CD14-positive monocyte (primary cell): ENCODE results near the gene MLLT3. TPM values are rescaled to one million over a fixed set of nuclear protein-coding genes. Genes with fewer than 3 reads are reported as not detected.
A peak's percentile ranks its signal among the peaks of the same experiment; 100 is the strongest.

Experiments
- DNase-seq, 3 donors: peaks; one replicate each; pipeline ENCODE4 v3.0.0-alpha.2; 2011 to 2022
- H2AFZ ChIP-seq: 2 replicates; pipeline ENCODE4 v1.6.0; 2012; ENCODE audit warnings: mild to moderate bottlenecking, low read depth, low read length, inconsistent platforms; ENCODE audit not compliant: insufficient read depth, poor library complexity, severe bottlenecking
- H3K27ac ChIP-seq, 2 donors: 1 replicate in 1 of 2; 2 replicates in 1 of 2; pipeline ENCODE4 v1.5.1; 2012 to 2013; ENCODE audit warnings: low read length in 2 of 2, control low read depth in 1 of 2, inconsistent platforms in 1 of 2, low read depth in 1 of 2, mild to moderate bottlenecking in 1 of 2
- H3K27me3 ChIP-seq, 2 donors: one replicate each; pipeline versions ENCODE4 v1.6.0 to v1.6.1; 2011 to 2013; ENCODE audit warnings: low read length in 2 of 2; ENCODE audit not compliant: control insufficient read depth in 2 of 2, insufficient read depth in 2 of 2
- H3K36me3 ChIP-seq, 2 donors: replicated peaks in 1 of 2; 1 replicate in 1 of 2; 2 replicates in 1 of 2; pipeline versions ENCODE4 v1.5.1 to v1.6.1; 2012 to 2013; ENCODE audit warnings: low read length in 2 of 2, control low read depth in 1 of 2, inconsistent platforms in 1 of 2, mild to moderate bottlenecking in 1 of 2; ENCODE audit not compliant: insufficient read depth in 2 of 2, control insufficient read depth in 1 of 2
- H3K4me1 ChIP-seq, 2 donors: 1 replicate in 1 of 2; 2 replicates in 1 of 2; pipeline versions ENCODE4 v1.5.1 to v1.6.1; 2012 to 2013; ENCODE audit warnings: low read length in 2 of 2, control low read depth in 1 of 2, inconsistent platforms in 1 of 2, mild to moderate bottlenecking in 1 of 2, moderate library complexity in 1 of 2; ENCODE audit not compliant: insufficient read depth in 2 of 2, control insufficient read depth in 1 of 2
- H3K4me2 ChIP-seq: replicated peaks from 2 replicates; pipeline ENCODE3; 2012; ENCODE audit warnings: low read length, moderate library complexity, mild to moderate bottlenecking; ENCODE audit not compliant: poor library complexity, severe bottlenecking; ENCODE audit errors: extremely low read depth
- H3K4me3 ChIP-seq, 3 experiments: fragments of 200-600 bp in 1 of 3; sonication (generic) in 1 of 3; replicated peaks in 1 of 3; 1 replicate in 2 of 3; 2 replicates in 1 of 3; pipeline ENCODE4 v1.5.1; 2011 to 2013; ENCODE audit warnings: low read length in 3 of 3, mild to moderate bottlenecking in 3 of 3, control low read depth in 2 of 3, low read depth in 2 of 3, inconsistent platforms in 1 of 3, moderate library complexity in 1 of 3
- H3K79me2 ChIP-seq: 2 replicates; pipeline ENCODE4 v1.6.0; 2012; ENCODE audit warnings: mild to moderate bottlenecking, control low read depth, inconsistent platforms, low read length, moderate library complexity; ENCODE audit not compliant: insufficient read depth
- H3K9ac ChIP-seq: 2 replicates; pipeline ENCODE4 v1.6.0; 2017; ENCODE audit warnings: low read length, mild to moderate bottlenecking; ENCODE audit not compliant: insufficient read depth, poor library complexity, severe bottlenecking
- H3K9me3 ChIP-seq, 2 donors: replicated peaks in 1 of 2; 1 replicate in 1 of 2; 2 replicates in 1 of 2; pipeline versions ENCODE4 v1.5.1 to v1.6.1; 2012 to 2013; ENCODE audit warnings: low read length in 2 of 2, control low read depth in 1 of 2; ENCODE audit not compliant: control insufficient read depth in 1 of 2, insufficient read depth in 1 of 2
- H4K20me1 ChIP-seq: 2 replicates; pipeline ENCODE4 v1.6.0; 2012; ENCODE audit warnings: mild to moderate bottlenecking, low read length, control low read depth, moderate library complexity; ENCODE audit not compliant: insufficient read depth
- H3K27ac Mint-ChIP-seq, 7 donors: one replicate each; pipeline ENCODE4 v1.8.0; 2020; ENCODE audit warnings: mild to moderate bottlenecking in 7 of 7, mixed read lengths in 7 of 7, moderate library complexity in 6 of 7, inconsistent platforms in 2 of 7
- H3K27me3 Mint-ChIP-seq, 3 donors: one replicate each; pipeline ENCODE4 v1.8.0; 2021 to 2022; ENCODE audit warnings: low read depth in 3 of 3, mild to moderate bottlenecking in 3 of 3, mixed read lengths in 3 of 3, moderate library complexity in 3 of 3, inconsistent platforms in 1 of 3
- H3K36me3 Mint-ChIP-seq, 2 donors: one replicate each; pipeline ENCODE4 v1.8.0; 2020; ENCODE audit warnings: mixed read lengths in 2 of 2, inconsistent platforms in 1 of 2, mild to moderate bottlenecking in 1 of 2
- H3K4me1 Mint-ChIP-seq: one replicate; pipeline ENCODE4 v1.8.0; 2020; ENCODE audit warnings: mild to moderate bottlenecking, mixed read lengths
- H3K4me3 Mint-ChIP-seq, 2 donors: one replicate each; pipeline ENCODE4 v1.8.0; 2020; ENCODE audit warnings: mild to moderate bottlenecking in 2 of 2, mixed read lengths in 2 of 2, moderate library complexity in 1 of 2
- H3K9me3 Mint-ChIP-seq, 7 donors: one replicate each; pipeline ENCODE4 v1.8.0; 2020 to 2022; ENCODE audit warnings: mixed read lengths in 7 of 7, mild to moderate bottlenecking in 6 of 7, moderate library complexity in 6 of 7, inconsistent platforms in 2 of 7
- WGBS: methylation state at CpG from one replicate; pipeline ENCODE4 v1.1.5; 2013; ENCODE audit warnings: missing lambda C conversion rate; ENCODE audit not compliant: insufficient coverage; 5-methylcytosine and 5-hydroxymethylcytosine counted together
- intact Hi-C, 2 donors: fragments of 100-400 bp; cut with micrococcal nuclease; formaldehyde crosslinking; loops; one replicate each; pipeline versions ENCODE4 v1.15.0 to v1.15.1; 2023
- polyA plus RNA-seq, 3 donors: library from polyadenylated mRNA; depleted of rRNA in 1 of 3; unstranded in 2 of 3; stranded (reverse) in 1 of 3; fragments of 300-500 nt in 2 of 3; fragments of >200 nt in 1 of 3; fragmentation: Illumina TruSeq in 2 of 3; gene quantifications; 1 replicate in 2 of 3; 2 replicates in 1 of 3; pipeline ENCODE4 v1.2.3, GENCODE V29; 2012 to 2021
- TF ChIP-seq, protein P1 (sequence below): fragments of 200-600 bp; IDR thresholded peaks from one replicate; pipeline ENCODE4 v1.8.0; 2022; ENCODE audit warnings: antibody characterized with exemption, mild to moderate bottlenecking

MLLT3 gene
- polyA plus RNA-seq, 3 donors = 0.81 to 2.3 (median 1.5) TPM

DNA sequence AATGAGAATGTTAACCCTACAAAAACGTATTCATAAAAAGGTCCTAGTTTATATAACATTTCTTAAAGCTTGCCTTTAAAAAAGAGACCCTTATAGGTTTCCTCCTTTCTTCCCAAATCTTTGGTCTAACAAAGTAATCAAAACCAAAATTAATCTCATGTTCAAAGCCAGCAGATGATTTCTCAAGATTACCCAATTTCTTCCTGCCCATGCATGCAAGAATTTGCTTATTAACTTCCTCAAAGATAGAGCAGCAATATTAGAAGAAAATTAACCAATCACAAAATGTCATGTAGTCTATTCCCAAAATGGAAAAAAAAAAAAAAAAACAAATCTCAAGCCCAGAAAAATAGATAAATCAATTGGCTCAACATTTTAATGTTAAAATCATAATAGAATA lies 114.9 kb downstream of the MLLT3 start:
- peak overlapping the region; percentile 60 to 79 (median 66) for H3K27ac Mint-ChIP-seq
- Histone ChIP-seq H4K20me1 (no peaks in the 10 kb centered on the region), H3K4me1 (peaks cover 12 to 19% of the 10 kb centered on the region in 2 donors), H3K9me3 (no peaks in the 10 kb centered on the region), H3K27me3 (no peaks in the 10 kb centered on the region), H2AFZ (no peak overlapping the region), H3K79me2 (no peaks in the 10 kb centered on the region), H3K36me3 (no peaks in the 10 kb centered on the region), H3K27ac (peak overlapping the region in 1 of 2 donors; percentile 73), H3K9ac (no peak overlapping the region), H3K4me3 (no peak overlapping the region), H3K4me2 (peak overlapping the region; percentile 61)
- TF ChIP-seq, protein P1, sequence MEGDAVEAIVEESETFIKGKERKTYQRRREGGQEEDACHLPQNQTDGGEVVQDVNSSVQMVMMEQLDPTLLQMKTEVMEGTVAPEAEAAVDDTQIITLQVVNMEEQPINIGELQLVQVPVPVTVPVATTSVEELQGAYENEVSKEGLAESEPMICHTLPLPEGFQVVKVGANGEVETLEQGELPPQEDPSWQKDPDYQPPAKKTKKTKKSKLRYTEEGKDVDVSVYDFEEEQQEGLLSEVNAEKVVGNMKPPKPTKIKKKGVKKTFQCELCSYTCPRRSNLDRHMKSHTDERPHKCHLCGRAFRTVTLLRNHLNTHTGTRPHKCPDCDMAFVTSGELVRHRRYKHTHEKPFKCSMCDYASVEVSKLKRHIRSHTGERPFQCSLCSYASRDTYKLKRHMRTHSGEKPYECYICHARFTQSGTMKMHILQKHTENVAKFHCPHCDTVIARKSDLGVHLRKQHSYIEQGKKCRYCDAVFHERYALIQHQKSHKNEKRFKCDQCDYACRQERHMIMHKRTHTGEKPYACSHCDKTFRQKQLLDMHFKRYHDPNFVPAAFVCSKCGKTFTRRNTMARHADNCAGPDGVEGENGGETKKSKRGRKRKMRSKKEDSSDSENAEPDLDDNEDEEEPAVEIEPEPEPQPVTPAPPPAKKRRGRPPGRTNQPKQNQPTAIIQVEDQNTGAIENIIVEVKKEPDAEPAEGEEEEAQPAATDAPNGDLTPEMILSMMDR = no peak
- H3K4me3 Mint-ChIP-seq = no peak overlapping the region
- H3K27me3 Mint-ChIP-seq = no peaks in the 10 kb centered on the region
- peaks cover 0 to 2% (median 0%) of the 10 kb centered on the region in 7 donors for H3K9me3 Mint-ChIP-seq
- peaks cover 31% of the 10 kb centered on the region for H3K4me1 Mint-ChIP-seq
- intact Hi-C loops = no loop called here
- H3K36me3 Mint-ChIP-seq = no peaks in the 10 kb centered on the region
- WGBS = no CpG with 5 or more reads among the region's 1 CpG
- DNase-seq = peak; percentile 15 to 45 (median 43)

GRCh38 chr9:20506099-20506900 lies 116.0 kb downstream of the MLLT3 start:
- H3K4me3 ChIP-seq = no peak overlapping the region
- H3K27ac ChIP-seq = peak overlapping the region in 1 of 2 donors; percentile 73
- H3K79me2 ChIP-seq = no peaks in the 10 kb centered on the region
- Mint-ChIP-seq H3K36me3 (no peaks in the 10 kb centered on the region), H3K27ac (no peak overlapping the region), H3K9me3 (peaks cover 0 to 2% (median 0%) of the 10 kb centered on the region in 7 donors), H3K4me1 (peaks cover 24% of the 10 kb centered on the region), H3K27me3 (no peaks in the 10 kb centered on the region), H3K4me3 (no peak overlapping the region)
- intact Hi-C loops = no loop called here
- no peak for DNase-seq
- H2AFZ ChIP-seq = no peak overlapping the region
- H3K4me2 ChIP-seq = no peak overlapping the region
- TF ChIP-seq, protein P1 = no peak
- no peaks in the 10 kb centered on the region for H4K20me1 ChIP-seq
- no peaks in the 10 kb centered on the region for H3K9me3 ChIP-seq
- H3K27me3 ChIP-seq = no peaks in the 10 kb centered on the region
- no peak overlapping the region for H3K9ac ChIP-seq
- 94% methylated on average over 9 of the region's 11 CpGs for WGBS
- peaks cover 12 to 19% of the 10 kb centered on the region in 2 donors for H3K4me1 ChIP-seq
- no peaks in the 10 kb centered on the region for H3K36me3 ChIP-seq
